ENCODE measurements around the gene PEX5L.

PEX5L gene

GRCh38 chr3:179949869-179950268 lies 86.9 kb downstream of the PEX5L start:
- H3K4me1 ChIP-seq (ENCODE audit: low read length), result 0 out of 2 replicates have a peak, but pooled peaks cover 2% of the 10 kb centered on the region
- no peaks in the 10 kb centered on the region; the same call in 1 of the 2 replicates for H3K27me3 ChIP-seq (ENCODE audit: low read depth, low read length)
- H3K79me2 ChIP-seq (ENCODE audit: low read length), result no peaks in the 10 kb centered on the region
- H3K36me3 ChIP-seq (replicated peaks; ENCODE audit: low read depth, low read length), result no peaks in the 10 kb centered on the region
- H3K9ac ChIP-seq (ENCODE audit: low read length), result no peak overlapping the region
- H3K4me3 ChIP-seq (ENCODE audit: low read length), result no peak overlapping the region
- H3K4me2 ChIP-seq (ENCODE audit: low read length), result no peak overlapping the region
- no peaks in the 10 kb centered on the region for H4K20me1 ChIP-seq (ENCODE audit: insufficient read depth, low read length)
- no peak overlapping the region for H2AFZ ChIP-seq (ENCODE audit: low read depth, low read length)
- no peaks in the 10 kb centered on the region for H3K9me3 ChIP-seq (ENCODE audit: insufficient read depth, low read length)
- H3K27ac ChIP-seq (ENCODE audit: low read length), result no peak overlapping the region
- no peak for TF ChIP-seq CTCF (IDR thresholded peaks at IDR 0.05; ENCODE audit: low read depth, low read length)
- no peak for TF ChIP-seq EZH2phosphoT487 (IDR thresholded peaks at IDR 0.05; ENCODE audit: low read depth)

GRCh38 chr3:179949412-179949811 lies 87.3 kb downstream of the PEX5L start:
- no peak overlapping the region for H3K4me2 ChIP-seq (ENCODE audit: low read length)
- no peak overlapping the region for H3K27ac ChIP-seq (ENCODE audit: low read length)
- 0 out of 2 replicates have a peak, but pooled peaks cover under 1% of the 10 kb centered on the region for H3K4me1 ChIP-seq (ENCODE audit: low read length)

GRCh38 chr3:179948740-179949139 lies 88.0 kb downstream of the PEX5L start:
- Histone ChIP-seq H3K9ac (ENCODE audit: low read length) (no peak overlapping the region), H3K27me3 (ENCODE audit: low read depth, low read length) (no peaks in the 10 kb centered on the region; the same call in 1 of the 2 replicates), H3K9me3 (ENCODE audit: insufficient read depth, low read length) (no peaks in the 10 kb centered on the region), H3K4me1 (ENCODE audit: low read length) (no peaks in the 10 kb centered on the region), H3K79me2 (ENCODE audit: low read length) (no peaks in the 10 kb centered on the region), H4K20me1 (ENCODE audit: insufficient read depth, low read length) (no peaks in the 10 kb centered on the region), H3K4me2 (ENCODE audit: low read length) (no peak overlapping the region), H2AFZ (ENCODE audit: low read depth, low read length) (no peak overlapping the region), H3K36me3 (replicated peaks; ENCODE audit: low read depth, low read length) (no peaks in the 10 kb centered on the region), H3K4me3 (ENCODE audit: low read length) (no peak overlapping the region), H3K27ac (ENCODE audit: low read length) (no peak overlapping the region)
- TF ChIP-seq CTCF (IDR thresholded peaks at IDR 0.05; ENCODE audit: low read depth, low read length) (no peak), EZH2phosphoT487 (IDR thresholded peaks at IDR 0.05; ENCODE audit: low read depth) (no peak)

More at GRCh38 chr3:179949412-179949811, 87.3 kb downstream of the PEX5L start:
- Histone ChIP-seq H4K20me1 (ENCODE audit: insufficient read depth, low read length) (no peaks in the 10 kb centered on the region), H3K27me3 (ENCODE audit: low read depth, low read length) (no peaks in the 10 kb centered on the region; the same call in 1 of the 2 replicates), H3K9ac (ENCODE audit: low read length) (no peak overlapping the region), H3K36me3 (replicated peaks; ENCODE audit: low read depth, low read length) (no peaks in the 10 kb centered on the region), H3K9me3 (ENCODE audit: insufficient read depth, low read length) (no peaks in the 10 kb centered on the region), H3K4me3 (ENCODE audit: low read length) (no peak overlapping the region), H2AFZ (ENCODE audit: low read depth, low read length) (no peak overlapping the region), H3K79me2 (ENCODE audit: low read length) (no peaks in the 10 kb centered on the region)
- TF ChIP-seq EZH2phosphoT487 (IDR thresholded peaks at IDR 0.05; ENCODE audit: low read depth), result no peak
- no peak for TF ChIP-seq CTCF (IDR thresholded peaks at IDR 0.05; ENCODE audit: low read depth, low read length)

- no peak for TF ChIP-seq CTCF (IDR thresholded peaks at IDR 0.05; ENCODE audit: low read depth, low read length)
- Histone ChIP-seq H3K79me2 (ENCODE audit: low read length) (no peaks in the 10 kb centered on the region), H3K9me3 (ENCODE audit: insufficient read depth, low read length) (no peaks in the 10 kb centered on the region)
These were observed 91.2 kb downstream of the PEX5L start for GRCh38 chr3:179945569-179945968.

More at GRCh38 chr3:179945569-179945968, 91.2 kb downstream of the PEX5L start:
- no peaks in the 10 kb centered on the region; the same call in 1 of the 2 replicates for H3K27me3 ChIP-seq (ENCODE audit: low read depth, low read length)
- H3K4me3 ChIP-seq (ENCODE audit: low read length), result no peak overlapping the region
- no peak overlapping the region for H2AFZ ChIP-seq (ENCODE audit: low read depth, low read length)
- H3K27ac ChIP-seq (ENCODE audit: low read length), result no peak overlapping the region
- no peaks in the 10 kb centered on the region for H3K4me1 ChIP-seq (ENCODE audit: low read length)
- no peaks in the 10 kb centered on the region for H4K20me1 ChIP-seq (ENCODE audit: insufficient read depth, low read length)
- H3K36me3 ChIP-seq (replicated peaks; ENCODE audit: low read depth, low read length), result no peaks in the 10 kb centered on the region
- H3K4me2 ChIP-seq (ENCODE audit: low read length), result no peak overlapping the region
- H3K9ac ChIP-seq (ENCODE audit: low read length), result no peak overlapping the region

Data from OCI-LY3 (cell line).